HG03025 (cell line): Measurements from ENCODE around the gene CDK11A.
"Not testable (repeated sequence)": the region's sequence is repeated elsewhere in the genome, so short reads cannot be mapped to it uniquely, and the experiment has no call there.

Experiments
- ATAC-seq: cut with Tn5 transposase; IDR thresholded peaks from one replicate; pipeline ENCODE4 v1.9.1; 2021; ENCODE audit warnings: mild to moderate bottlenecking, moderate library complexity; ENCODE audit not compliant: unreplicated experiment, low FRiP score

The CDK11A gene

DNA sequence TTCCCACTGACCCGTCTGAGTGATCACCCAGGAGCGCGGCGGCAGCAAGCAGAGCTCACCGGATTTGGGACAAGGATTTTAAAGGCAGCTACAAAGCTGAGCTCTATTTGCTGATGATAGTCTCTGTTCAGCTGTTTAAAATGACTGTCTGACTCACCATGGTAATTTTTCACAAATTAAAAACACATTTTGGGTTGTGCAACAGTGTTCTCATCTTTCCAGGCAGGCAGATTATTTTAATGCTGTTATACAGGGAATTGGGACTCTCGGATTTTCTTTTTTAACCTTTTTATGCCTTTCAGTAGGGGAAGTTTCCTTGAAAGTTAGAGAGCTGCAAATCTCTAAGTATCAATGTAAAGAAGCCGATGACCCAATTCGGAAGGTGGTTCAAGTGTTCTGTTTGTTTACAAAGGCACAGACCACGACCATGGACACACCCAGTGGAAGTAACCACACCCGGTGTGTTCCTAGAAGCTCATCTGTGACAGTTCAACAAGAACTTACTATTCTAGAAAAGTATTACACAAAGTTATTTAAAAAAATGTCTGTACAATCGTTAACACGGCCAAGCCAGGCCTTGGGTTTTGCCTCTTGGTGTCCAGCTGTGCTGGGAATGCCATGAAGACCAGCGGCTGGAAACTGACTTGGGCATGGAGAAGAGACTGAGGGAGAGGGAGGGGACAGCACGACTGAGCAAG, 4.3 kb upstream of the CDK11A start:
- ATAC-seq = not testable (repeated sequence)

DNA sequence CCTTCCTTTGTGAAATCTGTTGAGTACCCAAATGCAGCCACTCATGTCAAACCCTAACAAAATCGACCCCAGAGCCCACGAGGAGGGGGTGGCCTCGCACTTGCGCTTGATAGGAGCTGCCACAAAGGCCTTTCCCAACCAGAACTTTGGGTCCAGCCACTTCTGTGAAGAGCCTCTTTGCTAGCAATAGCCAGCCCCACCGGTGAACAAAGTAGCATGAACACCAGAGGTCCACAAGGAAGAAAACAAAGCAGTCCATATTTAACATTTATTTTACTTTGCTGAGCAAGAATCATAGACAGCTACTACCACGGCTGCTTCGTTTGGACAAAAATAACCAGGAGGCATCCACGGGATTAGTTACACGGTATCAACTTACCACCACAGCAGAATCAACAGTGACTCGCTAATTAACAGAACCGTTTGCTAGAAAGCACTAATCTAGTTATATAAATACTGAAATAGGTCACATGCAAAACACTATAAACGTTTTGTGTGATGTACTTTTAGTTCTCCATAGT, 3.0 kb upstream of the CDK11A start:
- not testable (repeated sequence) for ATAC-seq

DNA sequence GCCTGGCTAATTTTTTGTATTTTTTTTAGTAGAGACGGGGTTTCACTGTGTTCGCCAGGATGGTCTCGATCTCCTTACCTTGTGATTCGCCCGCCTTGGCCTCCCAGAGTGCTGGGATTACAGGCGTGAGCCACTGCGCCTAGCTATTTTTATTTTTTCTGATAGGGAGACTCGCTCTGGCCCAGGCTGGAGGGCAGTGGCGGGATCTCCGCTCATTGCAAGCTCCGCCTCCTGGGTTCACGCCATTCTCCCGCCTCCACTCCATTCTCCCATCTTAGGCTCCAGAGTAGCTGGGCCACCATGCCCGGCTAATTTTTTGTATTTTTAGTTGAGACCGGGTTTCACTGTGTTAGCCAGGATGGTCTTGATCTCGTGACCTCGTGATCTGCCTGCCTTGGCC, 1.9 kb upstream of the CDK11A start:
- not testable (repeated sequence) for ATAC-seq

DNA sequence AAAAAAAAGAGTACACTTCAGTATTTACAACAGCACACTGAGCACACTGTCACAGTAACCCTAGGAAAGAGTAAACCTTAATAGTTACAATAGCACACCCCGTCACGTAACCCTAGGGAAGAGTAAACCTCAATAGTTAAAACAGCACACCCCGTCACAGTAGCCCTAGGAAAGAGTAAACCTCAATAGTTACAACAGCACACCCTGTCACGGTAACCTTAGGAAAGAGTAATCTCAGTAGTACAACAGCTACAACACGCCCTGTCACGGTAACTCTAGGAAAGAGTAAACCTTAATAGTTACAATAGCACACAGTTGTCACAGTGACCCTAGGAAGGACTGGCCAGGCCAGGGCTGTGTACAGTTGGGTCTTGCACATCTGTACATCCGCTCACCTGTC, 3.0 kb downstream of the CDK11A start:
- no peak for ATAC-seq

DNA sequence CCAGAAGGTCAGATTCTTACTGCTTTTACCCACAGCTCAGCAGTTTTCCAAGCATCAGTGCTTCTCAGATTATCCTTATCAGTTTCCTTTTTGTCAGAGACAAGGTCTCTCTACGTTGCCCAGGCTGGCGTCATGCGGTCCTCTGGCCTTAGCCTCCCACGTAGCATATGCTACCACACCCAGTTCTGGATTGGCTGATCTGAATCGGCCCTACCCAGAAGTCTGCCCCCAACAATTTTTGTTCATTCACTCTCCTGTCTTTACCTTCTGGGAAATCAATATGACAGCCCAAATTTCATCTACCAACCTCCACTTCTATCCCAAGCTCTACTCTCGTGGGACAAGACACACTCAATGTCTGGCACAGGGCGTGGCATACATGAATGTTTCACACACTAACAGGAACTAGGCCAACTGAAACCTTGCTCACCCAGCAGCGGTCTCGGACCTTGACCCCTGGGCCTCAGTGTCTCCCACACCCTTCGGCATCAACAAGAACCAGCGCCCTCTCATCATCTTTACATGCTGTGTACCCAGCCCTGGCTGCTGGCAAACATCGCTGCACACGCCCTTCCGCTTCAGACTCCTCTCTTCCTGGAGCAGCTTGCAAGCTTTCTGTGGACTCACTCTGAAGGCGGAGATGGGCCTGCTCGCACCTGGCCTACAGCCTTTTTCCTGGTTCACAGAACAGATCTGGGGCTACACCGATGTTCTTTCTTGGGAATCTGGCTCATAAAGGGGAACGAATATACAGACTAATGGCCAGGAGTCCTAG, 8.9 kb downstream of the CDK11A start:
- not testable (repeated sequence) for ATAC-seq

DNA sequence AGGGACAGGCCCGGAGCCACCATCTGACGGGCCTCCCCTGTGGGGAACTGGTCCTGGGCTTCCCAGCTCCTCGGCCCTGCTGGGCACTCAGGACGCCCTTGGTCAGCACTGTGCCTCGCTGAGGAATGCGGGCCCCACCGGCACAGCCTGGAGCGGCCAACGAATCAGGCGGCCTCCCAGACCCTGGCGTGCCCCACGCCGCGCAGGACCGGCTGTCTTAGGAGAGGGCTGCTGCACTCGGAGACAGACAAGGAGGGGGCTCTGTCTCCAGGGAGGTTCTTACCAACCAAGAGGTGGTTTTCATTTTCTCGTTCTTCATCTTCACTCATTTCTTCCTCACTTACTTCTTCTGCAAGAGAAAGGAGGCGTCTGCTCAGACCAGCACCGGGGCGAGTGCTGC, 16.3 kb downstream of the CDK11A start:
- not testable (repeated sequence) for ATAC-seq

DNA sequence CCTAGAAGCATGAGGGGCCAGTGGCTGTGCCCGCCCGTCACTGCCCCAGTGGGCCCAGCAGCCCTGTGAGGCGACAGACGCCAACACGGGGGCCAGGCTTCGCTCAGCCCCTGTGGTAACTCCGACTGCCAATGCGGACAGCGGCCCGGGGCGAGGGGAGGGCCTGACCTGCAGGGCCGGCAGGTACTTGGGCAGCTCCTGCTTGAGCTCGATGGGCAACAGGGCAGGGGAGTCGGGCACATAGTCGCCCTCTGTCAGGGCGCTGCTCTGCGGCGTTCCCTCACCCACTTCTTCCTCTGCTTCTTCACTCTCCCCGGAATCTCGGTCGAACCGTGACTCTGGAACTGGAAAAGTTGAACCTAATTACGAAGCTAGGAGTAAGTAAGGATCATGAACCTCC, 16.9 kb downstream of the CDK11A start:
- not testable (repeated sequence) for ATAC-seq

DNA sequence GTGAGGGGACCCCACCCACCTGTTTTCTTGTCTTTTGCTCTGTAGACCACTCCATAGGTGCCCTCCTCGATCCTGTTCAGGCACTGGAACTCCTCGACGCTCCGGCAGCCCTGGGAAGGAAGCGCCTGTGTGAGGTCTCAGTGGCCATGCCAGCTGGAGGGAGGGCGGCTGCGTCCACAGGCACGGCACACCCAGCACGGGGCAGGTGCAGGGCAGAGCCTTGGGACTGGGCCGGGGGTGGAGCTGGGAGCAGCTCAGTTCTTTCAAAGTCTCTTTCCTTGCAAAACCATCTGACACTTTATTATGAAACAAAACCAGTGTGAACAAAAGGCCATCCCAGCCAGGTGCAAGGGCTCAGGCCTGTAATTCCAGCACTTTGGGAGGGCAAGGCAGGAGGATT, 18.5 kb downstream of the CDK11A start:
- not testable (repeated sequence) for ATAC-seq

DNA sequence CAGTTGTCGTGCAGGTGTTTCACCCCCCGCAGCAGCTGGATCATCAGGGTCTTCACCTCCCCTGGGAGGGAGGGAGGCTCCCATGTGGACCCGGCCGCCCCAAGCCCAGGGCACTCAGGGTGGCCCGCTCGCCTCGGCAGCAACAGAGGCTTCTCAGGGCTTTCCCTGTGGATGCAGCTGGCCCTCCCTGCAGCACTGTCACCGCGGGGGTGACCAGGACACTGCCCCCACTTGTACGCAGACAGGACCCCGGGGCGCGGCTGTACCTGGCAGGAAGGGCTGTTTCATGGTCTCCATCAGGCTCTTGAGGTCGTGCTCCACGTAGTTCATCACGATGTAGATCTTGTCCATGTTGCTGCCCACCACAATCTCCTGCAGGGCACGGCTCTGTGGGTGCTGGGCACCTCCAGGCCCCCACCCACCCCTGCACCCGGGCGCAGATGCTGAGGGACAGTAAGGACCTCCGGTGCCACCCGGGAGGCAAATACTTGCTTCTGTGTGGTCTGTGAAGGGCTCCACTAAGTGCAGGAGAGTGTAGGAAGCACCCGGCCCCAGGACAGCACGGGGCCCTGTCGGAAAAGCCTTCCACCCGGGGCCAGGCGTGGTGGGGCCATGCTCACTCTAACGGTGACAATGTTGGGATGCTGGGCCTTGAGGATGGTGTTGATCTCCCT, 19.7 kb downstream of the CDK11A start:
- ATAC-seq = not testable (repeated sequence)

DNA sequence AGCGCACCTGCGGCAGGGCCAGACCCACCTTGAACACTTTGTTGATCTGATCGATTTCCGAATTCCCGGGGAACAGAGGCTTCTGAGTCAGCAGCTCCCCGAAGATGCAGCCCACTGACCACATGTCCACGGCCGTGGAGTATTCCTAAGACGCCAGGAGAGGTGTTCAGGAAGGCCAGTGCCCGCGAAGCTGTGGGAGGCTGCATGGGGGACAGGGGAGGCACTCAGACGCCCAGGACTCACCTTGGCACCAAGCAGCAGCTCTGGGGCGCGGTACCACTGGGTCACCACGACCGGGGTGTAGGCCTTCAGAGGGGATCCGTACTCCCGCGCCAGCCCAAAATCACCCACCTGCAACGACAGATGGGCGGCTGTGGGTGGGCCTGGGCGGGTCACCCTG, 20.4 kb downstream of the CDK11A start:
- no peak for ATAC-seq

DNA sequence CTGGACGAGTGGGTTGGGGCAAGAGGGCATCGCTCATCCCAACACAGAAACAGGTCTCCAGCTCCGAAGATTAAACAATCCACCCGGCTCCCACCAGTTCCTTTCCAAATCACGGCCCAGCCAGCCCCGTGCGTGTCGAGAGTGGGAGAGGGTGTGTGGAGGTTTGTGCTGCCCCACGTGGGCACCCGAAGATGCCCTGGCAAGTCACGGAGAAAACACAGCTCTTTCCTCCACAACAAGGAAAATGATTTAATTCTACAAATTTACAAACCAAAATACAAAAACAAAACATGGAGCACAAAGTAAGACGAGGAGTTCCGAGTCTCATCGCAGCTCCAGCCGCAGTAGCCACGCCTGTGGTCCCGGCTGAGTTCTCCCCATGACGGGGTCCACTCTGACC, 21.7 kb downstream of the CDK11A start:
- not testable (repeated sequence) for ATAC-seq

DNA sequence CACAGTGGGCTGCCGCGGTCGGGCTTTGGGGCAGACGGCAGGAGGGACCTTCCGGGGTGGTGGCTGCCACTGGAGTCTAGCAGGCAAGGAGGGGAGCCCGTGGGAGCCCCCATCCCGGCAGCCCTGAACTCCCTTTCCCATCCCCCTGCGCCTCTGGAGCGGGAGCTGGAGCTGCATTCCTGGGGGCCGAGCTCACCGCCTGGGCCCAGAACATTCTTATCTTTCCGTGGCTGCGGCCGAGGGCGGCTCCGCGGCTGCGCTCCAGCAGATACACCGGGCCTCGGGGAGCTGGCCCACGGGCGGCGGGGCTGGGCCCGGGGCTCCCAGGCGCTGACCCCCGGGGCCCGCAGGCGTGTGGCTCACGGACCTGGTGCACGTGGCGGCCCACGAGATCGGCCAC, 23.6 kb downstream of the CDK11A start:
- ATAC-seq = not testable (repeated sequence)

DNA sequence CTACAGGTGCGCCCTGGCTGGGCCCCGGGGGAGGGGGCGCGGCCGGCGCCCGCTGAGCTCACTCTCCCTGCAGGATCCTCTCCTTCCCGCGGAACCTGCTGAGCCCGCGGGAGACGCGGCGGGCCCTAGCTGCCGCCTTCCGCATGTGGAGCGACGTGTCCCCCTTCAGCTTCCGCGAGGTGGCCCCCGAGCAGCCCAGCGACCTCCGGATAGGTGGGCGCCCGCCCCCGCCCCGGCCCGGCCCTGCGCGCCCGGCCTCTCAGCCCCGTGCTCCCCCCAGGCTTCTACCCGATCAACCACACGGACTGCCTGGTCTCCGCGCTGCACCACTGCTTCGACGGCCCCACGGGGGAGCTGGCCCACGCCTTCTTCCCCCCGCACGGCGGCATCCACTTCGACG, 24.1 kb downstream of the CDK11A start:
- ATAC-seq = not testable (repeated sequence)

DNA sequence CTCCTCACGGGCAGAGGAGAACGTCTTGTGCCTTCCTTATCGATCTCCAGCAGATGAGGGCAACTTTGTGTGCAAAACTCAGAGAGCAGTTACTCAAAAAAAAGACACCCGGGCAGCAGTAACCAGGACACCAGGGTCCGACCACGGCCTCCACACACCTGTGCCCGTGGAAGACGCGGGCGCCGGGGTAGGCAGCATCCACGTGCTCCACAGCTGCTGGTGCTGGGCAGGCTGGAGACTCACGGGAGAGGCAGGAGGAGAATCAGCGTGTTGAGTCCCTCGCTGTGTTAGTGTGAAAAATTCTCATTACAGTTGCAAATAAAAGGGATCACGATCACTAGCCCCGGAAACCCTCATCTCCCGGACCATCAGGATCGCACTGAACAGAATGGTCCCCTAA, 25.1 kb downstream of the CDK11A start:
- ATAC-seq = not testable (repeated sequence)

DNA sequence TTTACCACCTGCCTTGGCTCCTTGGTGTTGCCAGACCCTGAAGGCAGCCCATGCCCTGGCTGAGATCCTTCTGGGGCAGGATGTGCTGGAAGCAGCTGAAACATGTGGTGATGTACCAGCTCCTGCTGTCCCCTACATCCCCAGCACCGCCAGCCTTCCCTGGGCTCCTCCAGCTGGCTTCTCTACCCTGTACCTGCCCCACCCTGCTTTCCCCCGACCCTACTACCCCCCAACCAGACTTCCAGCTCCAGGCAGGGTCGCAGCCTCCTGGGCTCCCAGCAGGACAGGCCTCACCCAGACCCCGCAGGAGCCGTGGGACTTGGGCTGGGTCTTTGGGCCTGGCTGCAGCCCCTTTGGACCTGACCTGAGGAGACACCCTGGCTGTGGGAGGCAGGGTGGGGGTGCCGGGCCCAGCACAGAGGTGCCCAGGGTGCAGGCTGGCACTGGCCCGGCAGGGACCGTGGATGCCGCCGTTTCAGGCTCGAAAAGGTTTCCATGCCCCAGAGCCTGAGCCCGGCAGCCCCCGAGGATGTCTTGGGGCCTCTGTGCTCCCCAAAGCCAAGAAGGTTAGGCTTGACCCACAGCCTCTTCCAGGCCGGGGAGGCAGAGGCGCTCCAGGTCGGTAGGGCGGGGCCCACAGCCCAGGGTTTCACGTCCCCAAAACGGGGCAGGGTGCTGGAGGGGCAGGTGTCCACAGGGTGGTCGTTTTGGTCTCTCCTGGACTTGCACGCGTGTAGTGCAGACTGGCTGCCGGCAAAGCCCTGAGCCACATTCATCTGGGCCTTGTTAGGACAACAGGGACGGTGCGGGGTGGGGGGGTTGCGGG, 26.6 kb downstream of the CDK11A start:
- ATAC-seq = not testable (repeated sequence)

DNA sequence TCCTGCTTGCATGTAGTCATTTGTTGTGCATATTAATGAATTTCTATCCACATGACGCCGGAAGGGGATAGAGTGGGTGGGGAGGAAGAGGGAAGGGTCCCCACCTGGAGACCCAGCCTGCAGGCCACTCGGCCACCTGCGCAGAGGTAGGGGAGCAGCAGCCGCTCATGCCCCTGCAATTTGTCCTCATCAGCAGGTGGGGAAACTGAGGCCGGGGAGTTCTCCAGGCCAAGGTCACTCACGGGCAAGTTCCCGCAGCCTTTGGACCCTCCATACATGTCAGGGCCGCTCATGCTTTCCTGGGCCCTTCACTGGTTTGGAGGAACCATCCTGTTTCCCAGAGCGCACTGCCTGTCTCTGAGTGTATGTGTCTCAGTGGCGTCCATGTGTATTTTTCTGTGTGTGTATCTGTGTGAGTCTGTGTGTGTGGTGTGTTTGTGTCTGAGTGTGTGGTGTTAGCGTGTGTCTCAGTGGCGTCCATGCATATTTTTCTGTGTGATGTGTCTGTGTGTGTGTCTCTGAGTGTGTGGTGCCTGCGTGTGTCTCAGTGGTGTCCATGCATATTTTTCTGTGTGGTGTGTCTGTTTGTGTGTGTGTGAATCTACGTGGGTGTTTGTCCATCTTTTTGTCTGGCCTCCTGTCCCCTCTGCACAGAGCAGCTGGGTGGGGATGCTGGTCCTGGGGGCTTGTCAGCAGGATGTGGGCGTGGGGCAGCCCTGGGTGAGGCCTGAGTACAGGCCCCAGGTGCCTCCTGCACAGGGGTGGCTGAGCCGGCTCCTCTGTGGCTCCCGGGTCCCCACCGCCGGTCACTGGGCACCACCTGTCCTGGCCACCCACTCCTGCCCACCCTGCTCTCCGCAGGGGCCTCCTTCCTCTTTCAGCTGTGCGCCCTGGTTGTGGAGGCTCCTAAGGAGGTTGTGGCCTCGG, 27.5 kb downstream of the CDK11A start:
- not testable (repeated sequence) for ATAC-seq

DNA sequence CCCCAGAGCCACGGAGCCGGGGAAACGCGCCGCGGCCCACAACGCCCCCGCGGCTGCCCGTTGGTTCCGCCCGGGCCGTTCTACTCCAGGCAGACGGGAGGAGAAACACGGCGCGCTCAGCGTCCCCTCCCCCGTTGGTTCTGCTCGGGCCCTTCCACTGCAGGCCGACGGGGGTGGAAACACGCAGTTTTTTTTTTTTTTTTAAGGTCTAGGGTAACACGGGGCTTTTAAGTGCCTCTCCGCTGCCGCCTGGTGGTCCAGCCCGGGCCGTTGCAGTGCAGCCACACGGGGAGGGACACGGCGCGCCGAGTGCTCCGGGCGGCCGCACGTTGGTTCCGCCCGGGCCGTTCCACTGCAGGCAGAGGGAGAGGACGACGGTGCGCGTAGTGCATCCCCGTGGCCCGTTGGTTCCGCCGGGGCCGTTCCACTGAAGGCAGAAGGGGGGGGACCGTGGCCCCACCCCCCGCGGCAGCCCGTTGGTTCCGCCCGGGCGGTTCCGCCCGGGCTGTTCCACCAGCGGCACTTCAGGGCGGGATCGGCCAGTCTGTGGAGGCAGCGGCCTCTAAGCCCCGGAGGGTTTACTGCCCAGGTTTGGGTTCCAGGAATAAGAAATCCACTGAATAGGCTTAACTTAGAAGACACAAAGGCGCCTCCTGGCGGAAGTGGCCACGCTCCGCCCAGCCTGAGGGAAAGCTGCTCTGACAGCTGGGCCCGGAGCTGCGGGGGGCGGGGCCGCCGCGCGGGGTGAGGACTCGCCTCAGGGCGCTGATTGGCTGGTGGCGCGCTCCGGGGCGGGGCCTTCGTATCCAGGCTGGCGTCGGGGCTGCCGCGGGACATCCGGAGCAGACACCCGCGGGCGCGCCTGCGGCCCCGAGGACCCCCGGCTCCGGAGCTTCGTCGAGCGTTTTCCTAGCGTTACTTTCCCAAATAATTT, 31.2 kb downstream of the CDK11A start, which contains the start of gene SLC35E2B:
SLC35E2B (minus strand) TSS at position 82 of the 934 bp plus-strand sequence. CDS start 16,096 bp downstream, outside the sequence.
- ATAC-seq = peak; percentile 65

DNA sequence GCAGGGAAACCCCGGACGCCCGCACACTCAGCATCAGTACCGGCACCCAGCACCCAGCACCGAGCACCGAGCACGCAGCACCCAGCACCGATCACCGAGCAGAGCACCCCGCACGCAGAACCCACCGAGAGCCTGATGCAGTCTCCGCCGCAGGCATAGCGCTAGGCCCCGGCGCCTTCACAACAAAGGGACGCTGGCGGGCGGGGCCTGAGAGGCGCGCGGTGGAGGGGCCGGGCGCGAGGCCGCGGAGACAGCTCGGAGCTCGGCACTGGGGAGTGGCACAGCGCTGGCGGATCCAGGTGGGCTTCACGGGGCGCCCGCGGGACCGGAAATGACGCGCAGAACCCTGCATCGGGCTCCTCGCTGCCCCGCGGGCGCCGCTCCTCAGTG, 31.8 kb downstream of the CDK11A start:
- ATAC-seq = peak; percentile 31
